ENCODE measurements around the gene CDAN1. TPM values are rescaled to one million over a fixed set of nuclear protein-coding genes. Genes with fewer than 3 reads are reported as not detected.

Gene CDAN1
- total RNA-seq, 2 donors from 2014 or later: 11.0 to 31.6 TPM

GRCh38 chr15:42728972-42729371 lies 8.0 kb downstream of the CDAN1 start:
- H3K27me3 ChIP-seq: no peaks in the 10 kb centered on the region
- no peaks in the 10 kb centered on the region for H3K9me3 ChIP-seq
- no peak overlapping the region for H3K27ac ChIP-seq
- no peak overlapping the region for H3K4me3 ChIP-seq
- H3K4me1 ChIP-seq: no peaks in the 10 kb centered on the region
- peaks cover 9% of the 10 kb centered on the region for H3K36me3 ChIP-seq
- intact Hi-C loops (cut with DNase I): no loop called here
- DNase-seq: no peak
- no peak overlapping the region for H3K9ac ChIP-seq (ENCODE audit: low read depth in 2 of 2, low read length in 2 of 2)
- TF ChIP-seq CTCF (IDR thresholded peaks at IDR 0.05): no peak

GRCh38 chr15:42728560-42728959 lies 8.4 kb downstream of the CDAN1 start:
- Histone ChIP-seq H3K9ac (ENCODE audit: low read depth in 2 of 2, low read length in 2 of 2) (no peak overlapping the region), H3K9me3 (no peaks in the 10 kb centered on the region), H3K4me3 (no peak overlapping the region), H3K27ac (no peak overlapping the region), H3K36me3 (peaks cover 7% of the 10 kb centered on the region), H3K4me1 (no peaks in the 10 kb centered on the region), H3K27me3 (no peaks in the 10 kb centered on the region)
- DNase-seq: no peak
- intact Hi-C loops (cut with DNase I): no loop called here
- TF ChIP-seq CTCF (IDR thresholded peaks at IDR 0.05): no peak

GRCh38 chr15:42727750-42728381 lies 9.1 kb downstream of the CDAN1 start:
- intact Hi-C loops (cut with DNase I): no loop called here
- no peak overlapping the region for H3K9ac ChIP-seq (ENCODE audit: low read depth in 2 of 2, low read length in 2 of 2)
- no peak for TF ChIP-seq CTCF (IDR thresholded peaks at IDR 0.05)
- H3K27me3 ChIP-seq: no peaks in the 10 kb centered on the region
- no peaks in the 10 kb centered on the region for H3K4me1 ChIP-seq
- no peak overlapping the region for H3K4me3 ChIP-seq
- H3K27ac ChIP-seq: no peak overlapping the region
- no peaks in the 10 kb centered on the region for H3K9me3 ChIP-seq
- no peak for DNase-seq
- H3K36me3 ChIP-seq: peaks cover 7% of the 10 kb centered on the region

GRCh38 chr15:42726114-42726513 lies 10.8 kb downstream of the CDAN1 start:
- no peak overlapping the region for H3K27ac ChIP-seq
- no peak for DNase-seq
- H3K4me1 ChIP-seq: no peaks in the 10 kb centered on the region
- no peaks in the 10 kb centered on the region for H3K27me3 ChIP-seq
- TF ChIP-seq CTCF (IDR thresholded peaks at IDR 0.05): no peak
- peaks cover 9% of the 10 kb centered on the region for H3K36me3 ChIP-seq
- intact Hi-C loops (cut with DNase I): no loop called here
- H3K9me3 ChIP-seq: no peaks in the 10 kb centered on the region
- H3K9ac ChIP-seq (ENCODE audit: low read depth in 2 of 2, low read length in 2 of 2): no peak overlapping the region
- H3K4me3 ChIP-seq: no peak overlapping the region

GRCh38 chr15:42725331-42725903 lies 11.5 kb downstream of the CDAN1 start:
- H3K9ac ChIP-seq (ENCODE audit: low read depth in 2 of 2, low read length in 2 of 2): no peak overlapping the region
- TF ChIP-seq CTCF (IDR thresholded peaks at IDR 0.05): no peak
- no peaks in the 10 kb centered on the region for H3K4me1 ChIP-seq
- H3K27ac ChIP-seq: no peak overlapping the region
- peaks cover 9% of the 10 kb centered on the region for H3K36me3 ChIP-seq
- H3K4me3 ChIP-seq: no peak overlapping the region
- no peaks in the 10 kb centered on the region for H3K27me3 ChIP-seq
- no peaks in the 10 kb centered on the region for H3K9me3 ChIP-seq
- intact Hi-C loops (cut with DNase I): no loop called here
- DNase-seq: no peak
